GM10248 (cell line): ENCODE data around the gene AKAP5.

Experiments used
- CTCF ChIA-PET: fragments of 300-600 bp; sonication (Branson Sonifier 250); formaldehyde crosslinking; extraction: SDS; loops from one replicate; lab custom pipeline; 2021; ENCODE audit warnings: antibody characterized with exemption; lab: Yijun Ruan, JAX
- POLR2A ChIA-PET: fragments of 350-650 bp; sonication (Branson Sonifier 250); formaldehyde crosslinking; extraction: SDS; loops from one replicate; lab custom pipeline; 2020; ENCODE audit warnings: antibody characterized with exemption; lab: Yijun Ruan, JAX
- DNase-seq: peaks from one replicate; pipeline ENCODE4 v3.0.0; 2012; ENCODE audit errors: extremely low spot score
- CTCF ChIP-seq: IDR thresholded peaks from 2 replicates; pipeline ENCODE4 v1.5.1; 2012; ENCODE audit warnings: mild to moderate bottlenecking, low read depth; ENCODE audit errors: extremely low read depth, missing control alignments, control extremely low read depth

Gene AKAP5

GRCh38 chr14:64474698-64475097, 9.4 kb downstream of the AKAP5 start:
- ChIA-PET CTCF (interaction anchor here (0.7 to 8.0 kb wide), 4 partner anchors 8 to 45 kb away, joined by 3 to 57 read pairs (median 4); no protein-coding TSS in a partner anchor), POLR2A (no interaction called here)
- no peak for DNase-seq
- no peak for TF ChIP-seq CTCF

- POLR2A ChIA-PET = no interaction called here
- CTCF ChIA-PET = interaction anchor here (0.7 to 8.0 kb wide), 7 partner anchors 9 to 131 kb away, joined by 3 to 57 read pairs (median 3); no protein-coding TSS in a partner anchor
These were observed 10.4 kb downstream of the AKAP5 start for GRCh38 chr14:64475585-64476273.

GRCh38 chr14:64476438-64476837, 11.1 kb downstream of the AKAP5 start:
- ChIA-PET POLR2A (no interaction called here), CTCF (interaction anchor here (1.0 to 8.0 kb wide), 4 partner anchors 9 to 132 kb away, joined by 3 to 57 read pairs (median 3); no protein-coding TSS in a partner anchor)
- no peak for TF ChIP-seq CTCF
- DNase-seq = no peak

More at GRCh38 chr14:64475585-64476273, 10.4 kb downstream of the AKAP5 start:
- DNase-seq = no peak
- no peak for TF ChIP-seq CTCF

GRCh38 chr14:64478634-64479250, 13.4 kb downstream of the AKAP5 start:
- no peak for DNase-seq
- ChIA-PET CTCF (interaction anchor here (0.6 to 8.0 kb wide), 28 partner anchors 8 to 588 kb away, joined by 3 to 57 read pairs (median 5); partner anchors contain the start of gene AKAP5), POLR2A (no interaction called here)
- peak; percentile 27 for TF ChIP-seq CTCF

GRCh38 chr14:64488590-64489099, 23.3 kb downstream of the AKAP5 start:
- no peak for DNase-seq
- TF ChIP-seq CTCF = no peak
- POLR2A ChIA-PET = no interaction called here
- CTCF ChIA-PET = interaction anchor here (1.0 to 3.7 kb wide), 5 partner anchors 9 to 147 kb away, joined by 3 to 38 read pairs (median 3); no protein-coding TSS in a partner anchor

GRCh38 chr14:64491637-64492036, 26.3 kb downstream of the AKAP5 start:
- DNase-seq = no peak
- ChIA-PET POLR2A (no interaction called here), CTCF (interaction anchor here (0.5 to 3.7 kb wide), 8 partner anchors 10 to 150 kb away, joined by 3 to 38 read pairs (median 6); partner anchors contain the start of gene HSPA2)
- TF ChIP-seq CTCF = no peak
